Upper lobe of left lung (tissue), 4 donors: ENCODE data around the gene KRT27.

Experiments used
- EP300 ChIP-seq, 4 donors: sonication (generic); formaldehyde crosslinking; IDR thresholded peaks; one replicate each; pipeline ENCODE4 v1.5.1; 2017; ENCODE audit warnings: antibody characterized with exemption in 4 of 4, control low read depth in 2 of 4
- POLR2A ChIP-seq, 4 donors: fragments of 450-650 bp; IDR thresholded peaks; one replicate each; pipeline ENCODE4 v1.5.1; 2016 to 2017; ENCODE audit warnings: antibody characterized with exemption in 4 of 4, mild to moderate bottlenecking in 2 of 4
- POLR2AphosphoS5 ChIP-seq, 2 donors: sonication (generic); formaldehyde crosslinking; IDR thresholded peaks; one replicate each; pipeline ENCODE4 v1.5.1; 2017; ENCODE audit warnings: antibody characterized with exemption in 2 of 2
- TF ChIP-seq, protein P1 (sequence below), 6 experiments: fragments of 450-650 bp in 4 of 6; fragments of 200-600 bp in 2 of 6; sonication (generic) in 2 of 6; IDR thresholded peaks; one replicate each; pipeline ENCODE4 v1.5.1; 2016 to 2019; ENCODE audit warnings: antibody characterized with exemption in 6 of 6

- TF ChIP-seq, protein P1, sequence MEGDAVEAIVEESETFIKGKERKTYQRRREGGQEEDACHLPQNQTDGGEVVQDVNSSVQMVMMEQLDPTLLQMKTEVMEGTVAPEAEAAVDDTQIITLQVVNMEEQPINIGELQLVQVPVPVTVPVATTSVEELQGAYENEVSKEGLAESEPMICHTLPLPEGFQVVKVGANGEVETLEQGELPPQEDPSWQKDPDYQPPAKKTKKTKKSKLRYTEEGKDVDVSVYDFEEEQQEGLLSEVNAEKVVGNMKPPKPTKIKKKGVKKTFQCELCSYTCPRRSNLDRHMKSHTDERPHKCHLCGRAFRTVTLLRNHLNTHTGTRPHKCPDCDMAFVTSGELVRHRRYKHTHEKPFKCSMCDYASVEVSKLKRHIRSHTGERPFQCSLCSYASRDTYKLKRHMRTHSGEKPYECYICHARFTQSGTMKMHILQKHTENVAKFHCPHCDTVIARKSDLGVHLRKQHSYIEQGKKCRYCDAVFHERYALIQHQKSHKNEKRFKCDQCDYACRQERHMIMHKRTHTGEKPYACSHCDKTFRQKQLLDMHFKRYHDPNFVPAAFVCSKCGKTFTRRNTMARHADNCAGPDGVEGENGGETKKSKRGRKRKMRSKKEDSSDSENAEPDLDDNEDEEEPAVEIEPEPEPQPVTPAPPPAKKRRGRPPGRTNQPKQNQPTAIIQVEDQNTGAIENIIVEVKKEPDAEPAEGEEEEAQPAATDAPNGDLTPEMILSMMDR (IDR thresholded peaks at IDR 0.05), result no peak
- TF ChIP-seq POLR2AphosphoS5 (IDR thresholded peaks at IDR 0.05) (no peak), POLR2A (IDR thresholded peaks at IDR 0.05) (no peak), EP300 (IDR thresholded peaks at IDR 0.05) (no peak)
These were observed 28.1 kb upstream of the KRT27 start for GRCh38 chr17:40810494-40810893.
